OCI-LY1 (cell line): Measurements from ENCODE around the gene SCLY.

Experiments
- CTCF ChIP-seq: fragments of 200-600 bp; sonication (generic), shearing (Covaris generic); IDR thresholded peaks from 2 replicates; pipeline ENCODE4 v1.5.1; 2017; ENCODE audit warnings: mild to moderate bottlenecking, antibody characterized with exemption, low read length, moderate library complexity, mixed read lengths
- EZH2 ChIP-seq: fragments of 200-600 bp; sonication (generic), shearing (Covaris generic); IDR thresholded peaks from 2 replicates; pipeline ENCODE4 v1.8.0; 2017; ENCODE audit warnings: borderline replicate concordance, mixed run types, mild to moderate bottlenecking, antibody characterized with exemption, low read length, moderate library complexity, mixed read lengths

GRCh38 chr2:238063414-238064189 is 2.8 kb downstream of the SCLY start:
- TF ChIP-seq CTCF (no peak), EZH2 (no peak)
